ENCODE data around the gene DNAH8.

Gene DNAH8

GRCh38 chr6:38990475-38990874 is 275.4 kb downstream of the DNAH8 start:
- no peaks in the 10 kb centered on the region for H3K9me3 ChIP-seq (ENCODE audit: control insufficient read depth, insufficient read depth, low read length)
- no peak overlapping the region for H3K9ac ChIP-seq (ENCODE audit: low read depth, low read length)
- H3K36me3 ChIP-seq (ENCODE audit: control insufficient read depth, insufficient read depth, low read length) = no peaks in the 10 kb centered on the region
- no peak overlapping the region for H3K4me3 ChIP-seq (ENCODE audit: low read depth, low read length)
- no peaks in the 10 kb centered on the region for H3K4me1 ChIP-seq (ENCODE audit: control insufficient read depth, insufficient read depth, low read length)
- H3K27me3 ChIP-seq (ENCODE audit: control insufficient read depth, insufficient read depth, low read length) = no peaks in the 10 kb centered on the region

DNA sequence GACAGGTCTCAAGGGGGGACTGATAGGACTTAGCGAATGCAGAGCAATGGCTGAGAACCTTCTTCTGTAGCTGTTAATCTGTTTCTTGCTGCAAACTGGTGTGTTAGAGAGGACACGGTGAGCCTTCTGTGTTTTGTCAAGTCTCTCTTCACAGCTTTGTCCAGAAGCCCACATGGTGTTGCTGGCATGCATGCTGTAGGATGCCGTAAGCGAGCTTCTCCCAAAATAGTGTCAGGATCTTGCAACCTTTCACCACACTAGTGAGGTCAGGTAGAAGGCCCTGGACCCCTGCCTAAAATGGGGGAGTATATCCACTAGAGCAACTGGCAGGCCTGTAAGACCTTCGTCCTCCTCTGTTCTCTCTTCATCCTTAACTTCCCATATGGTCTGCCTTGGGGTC is 281.6 kb downstream of the DNAH8 start:
- H3K27me3 ChIP-seq (ENCODE audit: control insufficient read depth, insufficient read depth, low read length) = no peaks in the 10 kb centered on the region
- no peak overlapping the region for H3K9ac ChIP-seq (ENCODE audit: low read depth, low read length)
- H3K4me1 ChIP-seq (ENCODE audit: control insufficient read depth, insufficient read depth, low read length) = no peaks in the 10 kb centered on the region
- no peak overlapping the region for H3K4me3 ChIP-seq (ENCODE audit: low read depth, low read length)
- no peaks in the 10 kb centered on the region for H3K9me3 ChIP-seq (ENCODE audit: control insufficient read depth, insufficient read depth, low read length)
- H3K36me3 ChIP-seq (ENCODE audit: control insufficient read depth, insufficient read depth, low read length) = no peaks in the 10 kb centered on the region

- Histone ChIP-seq H3K36me3 (ENCODE audit: control insufficient read depth, insufficient read depth, low read length) (no peaks in the 10 kb centered on the region), H3K4me1 (ENCODE audit: control insufficient read depth, insufficient read depth, low read length) (no peaks in the 10 kb centered on the region), H3K9ac (ENCODE audit: low read depth, low read length) (no peak overlapping the region), H3K27me3 (ENCODE audit: control insufficient read depth, insufficient read depth, low read length) (no peaks in the 10 kb centered on the region), H3K9me3 (ENCODE audit: control insufficient read depth, insufficient read depth, low read length) (no peaks in the 10 kb centered on the region), H3K4me3 (ENCODE audit: low read depth, low read length) (no peak overlapping the region)
Measured at GRCh38 chr6:38997128-38997761, 282.1 kb downstream of the DNAH8 start.

- no peak overlapping the region for H3K9ac ChIP-seq (ENCODE audit: low read depth, low read length)
- no peak overlapping the region for H3K4me3 ChIP-seq (ENCODE audit: low read depth, low read length)
- no peaks in the 10 kb centered on the region for H3K4me1 ChIP-seq (ENCODE audit: control insufficient read depth, insufficient read depth, low read length)
- no peaks in the 10 kb centered on the region for H3K27me3 ChIP-seq (ENCODE audit: control insufficient read depth, insufficient read depth, low read length)
- no peaks in the 10 kb centered on the region for H3K36me3 ChIP-seq (ENCODE audit: control insufficient read depth, insufficient read depth, low read length)
- no peaks in the 10 kb centered on the region for H3K9me3 ChIP-seq (ENCODE audit: control insufficient read depth, insufficient read depth, low read length)
Measured at GRCh38 chr6:39003072-39003471, 288.0 kb downstream of the DNAH8 start.

- no peaks in the 10 kb centered on the region for H3K27me3 ChIP-seq (ENCODE audit: control insufficient read depth, insufficient read depth, low read length)
- no peaks in the 10 kb centered on the region for H3K36me3 ChIP-seq (ENCODE audit: control insufficient read depth, insufficient read depth, low read length)
- H3K4me3 ChIP-seq (ENCODE audit: low read depth, low read length) = no peak overlapping the region
- H3K4me1 ChIP-seq (ENCODE audit: control insufficient read depth, insufficient read depth, low read length) = no peaks in the 10 kb centered on the region
- H3K9me3 ChIP-seq (ENCODE audit: control insufficient read depth, insufficient read depth, low read length) = no peaks in the 10 kb centered on the region
- no peak overlapping the region for H3K9ac ChIP-seq (ENCODE audit: low read depth, low read length)
Measured at GRCh38 chr6:39003492-39003891, 288.4 kb downstream of the DNAH8 start.

DNA sequence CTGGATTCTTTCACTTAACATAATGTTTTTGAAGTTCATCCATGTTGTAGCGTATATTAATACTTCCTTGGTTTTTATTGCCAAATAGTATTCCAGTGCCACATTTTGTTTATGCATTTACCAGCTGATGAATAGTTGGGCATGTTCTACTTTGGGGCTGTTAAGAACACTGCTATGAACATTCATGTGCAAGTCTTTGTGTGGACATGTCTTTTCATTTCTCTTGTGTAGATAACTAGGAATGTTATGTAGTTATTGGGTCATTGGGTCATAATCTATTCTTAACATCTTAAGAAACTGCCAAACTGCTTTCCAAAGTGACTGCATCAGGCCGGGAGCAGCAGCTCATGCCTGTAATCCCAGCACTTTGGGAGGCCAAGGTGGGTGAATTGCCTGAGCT is 289.7 kb downstream of the DNAH8 start:
- H3K4me1 ChIP-seq (ENCODE audit: control insufficient read depth, insufficient read depth, low read length) = no peaks in the 10 kb centered on the region
- no peaks in the 10 kb centered on the region for H3K36me3 ChIP-seq (ENCODE audit: control insufficient read depth, insufficient read depth, low read length)
- no peak overlapping the region for H3K4me3 ChIP-seq (ENCODE audit: low read depth, low read length)
- no peaks in the 10 kb centered on the region for H3K27me3 ChIP-seq (ENCODE audit: control insufficient read depth, insufficient read depth, low read length)
- no peaks in the 10 kb centered on the region for H3K9me3 ChIP-seq (ENCODE audit: control insufficient read depth, insufficient read depth, low read length)
- H3K9ac ChIP-seq (ENCODE audit: low read depth, low read length) = no peak overlapping the region

DNA sequence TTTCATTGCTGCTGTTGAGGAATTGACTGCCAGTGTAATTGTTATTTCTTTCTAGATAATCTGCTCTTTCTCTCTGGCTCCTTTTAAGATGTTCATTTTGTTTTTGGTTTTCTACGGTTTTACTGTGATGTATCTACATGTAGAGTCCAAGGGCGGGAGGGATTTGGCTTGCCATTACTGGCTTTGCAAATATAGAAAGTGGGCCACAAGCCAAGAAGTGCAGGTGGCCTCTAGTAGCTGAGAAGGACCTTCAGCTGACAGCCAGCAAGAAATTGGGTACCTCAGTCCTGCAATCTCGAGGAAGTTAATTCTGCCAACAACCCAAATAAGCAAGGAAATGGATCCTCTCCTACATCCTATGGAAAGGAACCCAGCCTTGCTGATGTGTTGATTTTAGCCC is 290.7 kb downstream of the DNAH8 start:
- Histone ChIP-seq H3K9me3 (ENCODE audit: control insufficient read depth, insufficient read depth, low read length) (no peaks in the 10 kb centered on the region), H3K9ac (ENCODE audit: low read depth, low read length) (no peak overlapping the region), H3K4me3 (ENCODE audit: low read depth, low read length) (no peak overlapping the region), H3K36me3 (ENCODE audit: control insufficient read depth, insufficient read depth, low read length) (no peaks in the 10 kb centered on the region), H3K27me3 (ENCODE audit: control insufficient read depth, insufficient read depth, low read length) (no peaks in the 10 kb centered on the region), H3K4me1 (ENCODE audit: control insufficient read depth, insufficient read depth, low read length) (no peaks in the 10 kb centered on the region)

- H3K4me3 ChIP-seq (ENCODE audit: low read depth, low read length) = no peak overlapping the region
- no peaks in the 10 kb centered on the region for H3K9me3 ChIP-seq (ENCODE audit: control insufficient read depth, insufficient read depth, low read length)
- H3K9ac ChIP-seq (ENCODE audit: low read depth, low read length) = no peak overlapping the region
- H3K36me3 ChIP-seq (ENCODE audit: control insufficient read depth, insufficient read depth, low read length) = no peaks in the 10 kb centered on the region
- H3K27me3 ChIP-seq (ENCODE audit: control insufficient read depth, insufficient read depth, low read length) = peaks cover 3% of the 10 kb centered on the region
- H3K4me1 ChIP-seq (ENCODE audit: control insufficient read depth, insufficient read depth, low read length) = no peaks in the 10 kb centered on the region
Measured at GRCh38 chr6:39007575-39007974, 292.5 kb downstream of the DNAH8 start.

DNA sequence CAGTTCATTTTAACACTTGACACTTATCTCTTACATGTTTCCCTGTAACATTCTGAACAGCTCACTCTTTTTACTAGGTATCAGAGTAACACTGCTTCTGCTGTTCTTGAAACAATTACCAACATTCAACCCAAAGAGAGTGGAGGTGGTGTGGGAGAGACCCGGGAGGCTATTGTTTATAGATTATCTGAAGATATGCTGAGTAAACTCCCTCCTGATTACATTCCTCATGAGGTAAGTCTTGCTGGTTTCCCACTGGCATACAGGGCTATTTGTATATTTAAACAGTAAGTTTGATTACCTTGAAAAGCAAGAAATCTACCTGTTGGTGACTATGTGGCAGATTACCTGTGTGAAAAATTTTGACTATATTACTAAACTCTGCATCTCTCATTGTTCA is 293.6 kb downstream of the DNAH8 start:
- Histone ChIP-seq H3K4me3 (ENCODE audit: low read depth, low read length) (no peak overlapping the region), H3K9me3 (ENCODE audit: control insufficient read depth, insufficient read depth, low read length) (no peaks in the 10 kb centered on the region), H3K27me3 (ENCODE audit: control insufficient read depth, insufficient read depth, low read length) (peaks cover 3% of the 10 kb centered on the region), H3K4me1 (ENCODE audit: control insufficient read depth, insufficient read depth, low read length) (no peaks in the 10 kb centered on the region), H3K9ac (ENCODE audit: low read depth, low read length) (no peak overlapping the region), H3K36me3 (ENCODE audit: control insufficient read depth, insufficient read depth, low read length) (no peaks in the 10 kb centered on the region)

DNA sequence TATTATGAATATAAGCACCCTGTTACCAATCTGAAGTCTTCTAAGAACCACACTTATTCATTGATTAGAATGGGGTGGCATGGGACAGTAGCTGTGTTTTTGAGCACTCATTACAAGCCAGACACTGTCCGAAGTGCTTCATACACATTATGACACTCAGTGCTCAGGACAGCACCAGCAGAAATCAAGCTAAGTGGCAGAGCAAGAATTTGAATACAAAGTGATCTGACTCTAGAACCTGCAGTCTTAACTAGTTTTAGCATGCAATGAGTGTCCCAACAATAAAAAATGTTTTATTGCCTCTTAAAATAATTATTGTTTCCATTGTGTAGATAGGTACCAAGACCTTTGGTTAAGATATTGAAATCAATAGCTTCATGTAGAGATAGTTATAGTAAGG is 294.4 kb downstream of the DNAH8 start:
- H3K9me3 ChIP-seq (ENCODE audit: control insufficient read depth, insufficient read depth, low read length) = no peaks in the 10 kb centered on the region
- H3K27me3 ChIP-seq (ENCODE audit: control insufficient read depth, insufficient read depth, low read length) = peaks cover 3% of the 10 kb centered on the region
- H3K4me3 ChIP-seq (ENCODE audit: low read depth, low read length) = no peak overlapping the region
- H3K4me1 ChIP-seq (ENCODE audit: control insufficient read depth, insufficient read depth, low read length) = no peaks in the 10 kb centered on the region
- no peak overlapping the region for H3K9ac ChIP-seq (ENCODE audit: low read depth, low read length)
- H3K36me3 ChIP-seq (ENCODE audit: control insufficient read depth, insufficient read depth, low read length) = no peaks in the 10 kb centered on the region

DNA sequence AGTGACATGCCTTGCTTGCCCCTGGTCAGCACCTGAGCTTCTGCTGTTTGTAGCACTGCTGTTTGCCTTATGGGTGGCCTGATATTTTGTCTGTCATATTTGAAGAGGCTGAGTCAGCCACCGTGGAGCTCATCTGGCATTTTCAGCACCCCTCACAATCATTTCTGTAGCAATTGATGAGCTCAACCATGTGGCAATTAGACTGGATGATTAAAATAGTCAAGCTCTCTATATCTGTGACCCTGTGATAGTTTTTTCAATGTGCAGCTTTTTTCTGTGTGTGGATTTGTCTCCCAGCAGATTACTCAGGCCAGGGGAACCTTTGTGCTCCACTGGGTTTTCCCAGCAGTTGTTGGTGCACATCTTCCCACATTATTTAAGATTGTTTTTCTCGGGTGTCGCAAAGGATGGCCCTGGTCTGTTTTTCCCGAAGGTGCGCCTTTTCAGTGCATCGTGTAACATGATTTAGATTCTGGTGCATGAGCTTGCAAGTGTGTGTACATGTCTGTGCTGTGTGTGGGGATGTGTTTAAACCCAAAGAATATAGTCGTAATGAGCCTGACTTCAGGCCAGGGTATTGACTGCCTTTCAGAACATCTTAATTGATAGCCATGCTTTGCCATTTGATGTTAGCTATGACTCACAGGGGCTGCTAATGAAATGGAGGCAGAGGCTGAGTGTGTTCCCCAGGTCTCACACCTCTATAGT is 301.9 kb downstream of the DNAH8 start:
- Histone ChIP-seq H3K36me3 (ENCODE audit: control insufficient read depth, insufficient read depth, low read length) (no peaks in the 10 kb centered on the region), H3K9ac (ENCODE audit: low read depth, low read length) (no peak overlapping the region), H3K9me3 (ENCODE audit: control insufficient read depth, insufficient read depth, low read length) (no peaks in the 10 kb centered on the region), H3K4me1 (ENCODE audit: control insufficient read depth, insufficient read depth, low read length) (no peaks in the 10 kb centered on the region), H3K4me3 (ENCODE audit: low read depth, low read length) (no peak overlapping the region), H3K27me3 (ENCODE audit: control insufficient read depth, insufficient read depth, low read length) (peaks cover 10% of the 10 kb centered on the region)

DNA sequence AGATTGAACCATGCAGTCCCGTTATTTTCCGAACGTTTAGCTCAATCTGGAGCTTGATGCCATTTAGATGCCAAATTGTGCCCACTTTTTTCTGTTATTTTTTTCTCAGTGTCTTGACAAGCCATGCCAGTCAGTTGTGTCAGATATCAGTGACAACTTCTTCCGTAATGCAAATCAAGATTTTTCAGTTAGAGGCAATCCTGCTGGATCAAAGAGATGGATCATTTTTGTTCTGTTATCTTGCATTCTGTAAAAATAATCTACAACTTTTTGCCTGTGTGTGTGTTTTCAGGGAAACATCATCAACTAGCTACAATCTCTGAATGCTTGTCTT is 302.4 kb downstream of the DNAH8 start:
- no peaks in the 10 kb centered on the region for H3K4me1 ChIP-seq (ENCODE audit: control insufficient read depth, insufficient read depth, low read length)
- H3K36me3 ChIP-seq (ENCODE audit: control insufficient read depth, insufficient read depth, low read length) = no peaks in the 10 kb centered on the region
- H3K9me3 ChIP-seq (ENCODE audit: control insufficient read depth, insufficient read depth, low read length) = no peaks in the 10 kb centered on the region
- H3K27me3 ChIP-seq (ENCODE audit: control insufficient read depth, insufficient read depth, low read length) = peaks cover 10% of the 10 kb centered on the region
- no peak overlapping the region for H3K9ac ChIP-seq (ENCODE audit: low read depth, low read length)
- H3K4me3 ChIP-seq (ENCODE audit: low read depth, low read length) = no peak overlapping the region

All from iPS-15b (cell line).